Left cardiac atrium (tissue), 4 donors: ENCODE data around the gene MPRIP. TPM values are rescaled to one million over a fixed set of nuclear protein-coding genes. Genes with fewer than 3 reads are reported as not detected.

Source experiments
- ATAC-seq, 2 donors: fragments of 200-7000 bp; cut with Tn5 transposase; one replicate each; pipeline ENCODE4 v1.9.1; 2020; ENCODE audit warnings: mild to moderate bottlenecking in 2 of 2, moderate library complexity in 2 of 2
- DNase-seq: peaks from one replicate; pipeline ENCODE4 v3.0.0-alpha.2; 2020
- intact Hi-C, 2 donors: fragments of 100-400 bp; cut with DNase I; formaldehyde crosslinking; loops; one replicate each; pipeline versions ENCODE4 v1.14.1 to v1.15.1; 2022 to 2023
- total RNA-seq, 2 donors: library from RNA; stranded (reverse); fragmentation: NEBNext Ultra II Directional; extraction: Animal tissue kit (Norgen Biotek cat#: 25700); gene quantifications; one replicate each; pipeline ENCODE4 v1.2.1, GENCODE V29; 2021
- donor health status: DM: no; HTN: yes; CAD: no.
- donor health status: DM: no; HTN: yes; CAD: no; lungs with severe emphysema.
- donor health status: DM: yes; HTN: yes; CAD: no.
- donor health status: Dilated cardiomyopathy.

MPRIP gene
- total RNA-seq, 2 donors from 2014 or later: 247 to 329 TPM

- ATAC-seq (peak in 1 of 2 donors; percentile 10), DNase-seq (no peak)
- intact Hi-C loops: loop anchor here in 1 of 2 donors (10.0 kb wide), 1 partner anchor 64 kb away; no protein-coding TSS in a partner anchor
Measured at GRCh38 chr17:17041018-17041521, 1.2 kb upstream of the MPRIP start.

- ATAC-seq: peak; percentile 97 to 98
- intact Hi-C loops: loop anchor here in 1 of 2 donors (10.0 kb wide), 1 partner anchor 63 kb away; no protein-coding TSS in a partner anchor
Measured at GRCh38 chr17:17041571-17042383, 480 bp upstream of the MPRIP start.

DNA sequence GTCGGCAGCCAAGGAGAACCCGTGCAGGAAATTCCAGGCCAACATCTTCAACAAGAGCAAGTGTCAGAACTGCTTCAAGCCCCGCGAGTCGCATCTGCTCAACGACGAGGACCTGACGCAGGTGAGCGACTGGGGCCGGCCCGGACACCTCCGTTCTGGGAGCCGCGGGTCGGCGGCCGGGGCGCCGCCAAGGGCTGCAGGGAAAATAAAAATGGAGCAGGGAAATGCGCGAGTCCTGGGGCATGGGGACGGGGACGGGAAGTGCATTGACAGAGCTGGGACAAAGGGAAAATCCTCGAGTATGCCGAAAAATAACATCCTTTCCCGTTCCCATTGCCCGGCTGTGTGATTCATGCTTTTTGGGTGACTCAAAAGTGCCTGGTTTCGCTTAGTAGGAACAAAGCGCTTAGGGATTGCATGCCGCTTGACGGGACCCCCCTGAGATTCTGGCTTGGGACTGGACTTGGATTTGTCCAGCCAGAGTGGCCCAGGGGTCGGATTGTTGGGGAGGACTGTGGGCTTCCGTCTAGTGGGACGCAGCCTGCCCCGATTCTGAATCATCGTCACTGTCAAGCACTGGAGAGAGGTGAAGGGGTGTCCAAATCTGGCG is 699 bp downstream of the MPRIP start:
- intact Hi-C loops: loop anchor here in 1 of 2 donors (10.0 kb wide), 1 partner anchor 62 kb away; no protein-coding TSS in a partner anchor
- ATAC-seq: no peak
- DNase-seq: no peak

More at GRCh38 chr17:17041571-17042383, 480 bp upstream of the MPRIP start:
- peak; percentile 100 for DNase-seq

DNA sequence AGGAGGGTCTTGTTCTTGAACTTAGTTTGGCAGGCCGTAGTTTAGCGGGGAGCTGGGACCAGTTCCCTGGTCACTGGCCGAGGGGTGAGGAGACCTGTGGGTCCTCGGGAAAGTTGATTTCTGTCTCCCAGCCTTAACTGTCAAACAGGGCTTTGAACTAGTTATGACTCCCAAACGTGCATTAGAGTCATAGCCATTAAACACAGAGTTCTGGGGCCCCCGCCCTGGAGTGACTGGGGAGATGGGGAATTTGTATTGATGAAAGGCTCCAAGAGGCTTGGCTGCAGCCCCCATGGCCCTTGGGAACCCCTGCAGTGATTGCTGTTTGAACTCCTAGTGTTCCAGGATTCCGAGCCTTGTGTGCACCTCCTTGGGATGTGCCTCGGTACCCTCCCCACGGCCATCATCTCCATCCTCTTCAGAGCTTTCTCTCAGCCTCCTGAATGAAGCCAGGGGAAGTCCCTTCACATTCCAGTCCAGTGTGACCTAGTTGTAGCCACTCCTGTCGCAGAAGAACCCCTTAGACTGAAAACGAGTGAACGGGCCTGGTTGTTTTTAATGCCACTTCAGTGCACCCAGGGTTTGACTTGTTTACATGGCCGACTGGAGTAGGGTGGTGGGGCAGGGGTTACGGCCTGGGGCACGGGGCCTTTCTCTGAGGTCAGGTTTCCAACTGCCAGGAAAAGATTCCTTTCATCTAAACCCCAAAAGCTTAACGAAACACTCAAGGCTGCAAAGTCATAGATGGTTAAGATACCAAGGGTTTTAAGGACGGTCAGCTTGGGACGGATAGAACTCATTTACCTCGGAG is 1.4 kb downstream of the MPRIP start:
- intact Hi-C loops: loop anchor here in 1 of 2 donors (10.0 kb wide), 1 partner anchor 61 kb away; no protein-coding TSS in a partner anchor
- ATAC-seq: no peak
- no peak for DNase-seq

GRCh38 chr17:17044846-17045561 is 2.7 kb downstream of the MPRIP start:
- DNase-seq: no peak
- intact Hi-C loops: loop anchor here in 1 of 2 donors (10.0 kb wide), 1 partner anchor 60 kb away; no protein-coding TSS in a partner anchor
- peak; percentile 18 to 33 for ATAC-seq

GRCh38 chr17:17048106-17048505 is 5.8 kb downstream of the MPRIP start:
- DNase-seq (no peak), ATAC-seq (no peak)
- intact Hi-C loops: loop anchor here in 1 of 2 donors (10.0 kb wide), 1 partner anchor 57 kb away; no protein-coding TSS in a partner anchor

DNA sequence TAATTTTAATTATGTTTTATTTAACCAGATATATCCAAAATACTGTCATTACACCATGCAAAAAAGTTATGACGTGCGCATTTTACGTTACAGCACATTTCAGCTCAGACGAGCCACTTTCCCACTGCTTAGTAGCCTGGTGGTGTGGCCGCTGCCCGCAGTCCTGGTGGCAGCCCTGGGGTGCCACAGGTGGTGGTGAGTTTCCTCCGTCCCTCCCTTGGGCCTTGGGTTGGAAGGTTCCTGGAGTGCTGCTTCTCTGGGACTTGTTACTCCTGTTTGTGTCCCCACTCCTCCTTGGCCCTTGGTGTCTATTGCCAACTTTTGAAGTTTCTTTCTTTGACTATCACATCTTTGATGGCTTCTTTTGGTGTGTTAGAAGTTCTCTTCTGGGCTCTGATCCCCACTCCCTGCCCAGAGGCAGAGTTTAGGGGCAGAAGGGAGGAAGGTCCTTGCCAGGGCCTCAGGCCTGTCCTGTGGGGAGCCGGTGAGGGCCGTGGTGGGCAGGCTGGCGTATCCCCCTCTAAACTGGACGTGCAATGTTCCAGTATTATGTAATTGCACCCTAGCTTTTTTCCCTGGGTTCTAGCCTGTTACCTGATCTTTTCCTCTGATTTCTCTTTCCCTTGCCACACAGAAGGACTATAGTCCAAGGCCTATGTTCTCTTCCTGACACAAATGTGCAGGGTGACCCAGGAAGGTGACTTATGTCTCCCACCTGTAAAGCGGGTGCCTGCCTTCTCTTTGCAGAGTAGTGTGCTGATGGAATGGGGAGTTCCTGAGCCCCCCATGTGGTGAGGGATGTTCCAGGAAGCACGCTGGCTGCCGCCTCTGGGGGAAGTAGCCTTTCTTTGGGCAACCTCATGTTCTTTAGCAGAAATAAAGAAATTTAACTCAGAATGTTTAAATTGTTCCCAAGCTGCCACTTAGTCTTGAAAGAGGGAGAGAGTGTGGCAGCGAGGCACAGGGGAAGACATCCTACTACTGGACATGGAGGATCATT is 8.4 kb downstream of the MPRIP start:
- intact Hi-C loops: no loop called here
- DNase-seq (no peak), ATAC-seq (no peak)

DNA sequence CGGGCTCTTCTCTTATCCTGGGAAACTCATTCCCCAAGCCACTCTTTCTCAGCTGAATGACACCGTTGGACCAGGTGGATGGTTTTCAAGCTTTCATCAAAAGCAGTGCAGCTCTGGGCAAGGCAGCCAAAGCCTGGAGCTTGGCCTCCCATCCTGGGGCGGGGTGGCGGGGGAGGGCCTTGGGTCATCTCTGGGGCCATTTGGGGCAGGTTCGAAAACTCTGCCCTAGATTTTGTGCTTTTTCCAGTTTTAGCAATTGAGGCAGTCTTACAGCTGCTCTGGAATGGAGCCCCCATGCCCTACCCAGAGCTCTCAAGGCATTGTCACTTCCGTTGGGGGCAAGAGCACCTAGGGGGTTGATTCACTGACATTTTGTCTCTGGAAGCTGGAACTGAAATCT is 9.1 kb downstream of the MPRIP start:
- intact Hi-C loops: no loop called here
- ATAC-seq: no peak
- DNase-seq: no peak

GRCh38 chr17:17051791-17052461 is 9.7 kb downstream of the MPRIP start:
- ATAC-seq (peak; percentile 19 to 64), DNase-seq (no peak)
- intact Hi-C loops: no loop called here

GRCh38 chr17:17052462-17053221 is 10.4 kb downstream of the MPRIP start:
- no peak for DNase-seq
- ATAC-seq: peak in 1 of 2 donors; percentile 17
- intact Hi-C loops: no loop called here

DNA sequence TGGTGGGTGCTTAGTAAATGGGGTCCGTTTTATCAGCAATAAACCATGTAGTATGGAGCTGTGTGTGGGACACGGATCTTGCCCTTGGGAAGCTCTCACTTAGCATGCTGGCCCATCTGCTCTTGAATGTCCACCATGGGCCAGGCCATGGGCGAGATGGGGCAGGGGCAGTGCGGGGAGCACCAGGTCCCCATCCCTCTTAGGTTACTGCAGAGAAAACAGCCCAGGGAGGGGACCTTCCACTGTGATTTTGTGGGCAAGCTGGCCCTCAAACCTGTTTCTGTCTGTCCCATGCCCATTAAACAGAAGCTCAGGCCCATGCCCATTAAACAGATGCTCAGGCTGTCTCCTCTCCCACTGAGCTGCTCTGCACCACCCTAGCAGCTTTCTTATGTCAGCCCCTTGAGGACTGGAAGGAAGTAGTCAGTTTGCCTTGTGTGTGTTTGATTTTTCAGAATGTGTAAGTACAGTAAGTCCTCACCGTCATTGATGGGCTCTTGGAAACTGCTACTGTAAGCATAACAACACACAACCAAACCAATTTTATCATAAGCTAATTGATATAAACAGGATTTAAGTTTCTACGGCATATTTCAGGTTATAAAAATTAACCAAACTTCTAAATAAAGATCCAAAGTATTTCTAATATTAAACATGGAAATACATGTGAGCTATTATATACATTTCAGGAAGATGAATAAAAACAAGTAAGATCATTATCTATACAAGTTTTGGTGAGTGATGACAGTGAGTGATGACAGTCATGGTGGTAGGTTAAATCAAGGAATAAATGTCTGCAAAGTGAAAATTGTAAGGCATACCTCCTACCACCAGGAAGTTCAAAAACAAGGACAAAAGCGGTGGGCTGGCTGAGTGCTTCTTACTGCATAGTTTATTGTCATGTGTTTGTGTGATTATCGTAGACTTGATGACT is 11.5 kb downstream of the MPRIP start:
- DNase-seq: no peak
- no peak for ATAC-seq
- intact Hi-C loops: no loop called here

- intact Hi-C loops: no loop called here
- DNase-seq (no peak), ATAC-seq (no peak)
Measured at GRCh38 chr17:17054636-17055035, 12.4 kb downstream of the MPRIP start.

GRCh38 chr17:17055286-17056155 is 13.3 kb downstream of the MPRIP start:
- ATAC-seq (peak; percentile 53 to 57), DNase-seq (no peak)
- intact Hi-C loops: no loop called here

- ATAC-seq: peak; percentile 15 to 16
- intact Hi-C loops: no loop called here
- DNase-seq: no peak
Measured at GRCh38 chr17:17056156-17056539, 13.9 kb downstream of the MPRIP start.
